ENCODE data around the gene METTL21C. TPM values are rescaled to one million over a fixed set of nuclear protein-coding genes. Genes with fewer than 3 reads are reported as not detected.

Gene METTL21C
- total RNA-seq, 1 donor from 2014 or later: not detected

GRCh38 chr13:102688306-102688973 is 6.4 kb downstream of the METTL21C start:
- Histone ChIP-seq H3K36me3 (ENCODE audit: control insufficient read depth, insufficient read depth, low read length) (no peaks in the 10 kb centered on the region), H3K27me3 (ENCODE audit: control insufficient read depth, insufficient read depth, low read length) (no peaks in the 10 kb centered on the region), H3K4me3 (ENCODE audit: low read depth, low read length) (no peak overlapping the region)
- TF ChIP-seq, protein P1, sequence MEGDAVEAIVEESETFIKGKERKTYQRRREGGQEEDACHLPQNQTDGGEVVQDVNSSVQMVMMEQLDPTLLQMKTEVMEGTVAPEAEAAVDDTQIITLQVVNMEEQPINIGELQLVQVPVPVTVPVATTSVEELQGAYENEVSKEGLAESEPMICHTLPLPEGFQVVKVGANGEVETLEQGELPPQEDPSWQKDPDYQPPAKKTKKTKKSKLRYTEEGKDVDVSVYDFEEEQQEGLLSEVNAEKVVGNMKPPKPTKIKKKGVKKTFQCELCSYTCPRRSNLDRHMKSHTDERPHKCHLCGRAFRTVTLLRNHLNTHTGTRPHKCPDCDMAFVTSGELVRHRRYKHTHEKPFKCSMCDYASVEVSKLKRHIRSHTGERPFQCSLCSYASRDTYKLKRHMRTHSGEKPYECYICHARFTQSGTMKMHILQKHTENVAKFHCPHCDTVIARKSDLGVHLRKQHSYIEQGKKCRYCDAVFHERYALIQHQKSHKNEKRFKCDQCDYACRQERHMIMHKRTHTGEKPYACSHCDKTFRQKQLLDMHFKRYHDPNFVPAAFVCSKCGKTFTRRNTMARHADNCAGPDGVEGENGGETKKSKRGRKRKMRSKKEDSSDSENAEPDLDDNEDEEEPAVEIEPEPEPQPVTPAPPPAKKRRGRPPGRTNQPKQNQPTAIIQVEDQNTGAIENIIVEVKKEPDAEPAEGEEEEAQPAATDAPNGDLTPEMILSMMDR (IDR thresholded peaks at IDR 0.05; ENCODE audit: insufficient read depth, low read length, severe bottlenecking): no peak
- FAIRE-seq (no peak), DNase-seq (ENCODE audit: low read depth) (no peak)

DNA sequence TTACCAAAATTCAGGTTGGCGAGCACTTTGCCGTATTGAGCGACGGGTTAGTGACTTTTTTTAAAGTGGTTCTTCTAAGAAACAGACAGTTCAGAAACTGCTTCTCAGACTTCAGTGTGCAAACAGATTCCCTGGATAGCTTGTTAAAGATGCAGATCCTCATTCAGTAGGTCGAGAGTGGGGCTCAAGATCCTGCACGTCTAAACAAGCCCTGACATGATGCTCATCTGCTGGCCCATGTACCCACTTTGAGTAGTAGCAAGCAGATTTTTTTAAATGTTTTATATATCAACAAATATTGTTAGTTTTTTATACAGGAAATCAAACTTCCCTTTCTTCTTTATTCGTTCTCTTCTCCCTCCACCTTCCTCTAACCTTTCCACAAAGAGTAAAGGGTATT is 7.3 kb downstream of the METTL21C start:
- Histone ChIP-seq H3K36me3 (ENCODE audit: control insufficient read depth, insufficient read depth, low read length) (no peaks in the 10 kb centered on the region), H3K27me3 (ENCODE audit: control insufficient read depth, insufficient read depth, low read length) (no peaks in the 10 kb centered on the region), H3K4me3 (ENCODE audit: low read depth, low read length) (no peak overlapping the region)
- TF ChIP-seq, protein P1 (IDR thresholded peaks at IDR 0.05; ENCODE audit: insufficient read depth, low read length, severe bottlenecking): no peak
- peak; percentile 89 for DNase-seq (ENCODE audit: low read depth)
- no peak for FAIRE-seq

GRCh38 chr13:102686024-102686423 is 8.8 kb downstream of the METTL21C start:
- TF ChIP-seq, protein P1 (IDR thresholded peaks at IDR 0.05; ENCODE audit: insufficient read depth, low read length, severe bottlenecking): no peak
- Histone ChIP-seq H3K27me3 (ENCODE audit: control insufficient read depth, insufficient read depth, low read length) (no peaks in the 10 kb centered on the region), H3K36me3 (ENCODE audit: control insufficient read depth, insufficient read depth, low read length) (no peaks in the 10 kb centered on the region), H3K4me3 (ENCODE audit: low read depth, low read length) (no peak overlapping the region)
- DNase-seq (ENCODE audit: low read depth) (no peak), FAIRE-seq (no peak)

DNA sequence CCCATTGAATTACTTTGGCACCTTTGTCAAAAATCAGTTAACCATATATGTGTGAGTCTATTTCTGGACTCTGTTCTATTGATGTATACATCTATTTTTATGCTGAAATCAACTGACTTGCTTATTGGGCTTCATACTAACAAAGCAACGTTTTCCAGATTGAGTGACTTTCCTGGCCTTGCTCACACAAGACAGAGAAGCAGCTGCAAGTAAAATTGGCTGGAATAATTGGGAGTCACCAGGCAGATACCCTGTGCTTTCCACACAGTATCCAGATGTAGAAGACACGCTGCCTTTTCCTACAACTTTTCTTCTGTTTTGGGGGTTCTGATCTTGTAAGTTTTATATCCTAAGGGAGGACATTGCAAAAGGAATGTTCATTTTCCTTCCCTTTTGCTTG is 11.2 kb downstream of the METTL21C start:
- no peaks in the 10 kb centered on the region for H3K36me3 ChIP-seq (ENCODE audit: control insufficient read depth, insufficient read depth, low read length)
- DNase-seq (ENCODE audit: low read depth) (no peak), FAIRE-seq (no peak)
- TF ChIP-seq, protein P1 (IDR thresholded peaks at IDR 0.05; ENCODE audit: insufficient read depth, low read length, severe bottlenecking): no peak
- no peaks in the 10 kb centered on the region for H3K27me3 ChIP-seq (ENCODE audit: control insufficient read depth, insufficient read depth, low read length)
- H3K4me3 ChIP-seq (ENCODE audit: low read depth, low read length): no peak overlapping the region

DNA sequence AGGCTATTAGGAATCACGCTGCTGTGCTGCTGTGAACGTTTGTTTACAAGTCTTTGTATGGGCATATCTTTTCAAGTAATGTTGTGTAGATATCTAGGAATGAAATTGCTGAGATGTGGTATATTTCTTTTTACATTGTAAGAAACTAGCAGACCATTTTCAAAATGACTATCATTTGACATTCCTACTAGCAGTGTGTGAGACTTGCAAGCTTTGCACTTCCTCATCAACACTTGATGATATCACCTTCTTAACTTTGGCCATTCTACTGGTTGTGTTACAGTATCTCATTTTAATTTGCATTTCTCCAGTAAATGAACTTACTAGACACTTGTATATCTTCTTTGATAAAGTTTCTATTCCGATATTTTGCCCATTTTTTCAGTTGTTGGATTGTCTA is 12.1 kb downstream of the METTL21C start:
- no peak for DNase-seq (ENCODE audit: low read depth)
- no peak for FAIRE-seq
- Histone ChIP-seq H3K27me3 (ENCODE audit: control insufficient read depth, insufficient read depth, low read length) (no peaks in the 10 kb centered on the region), H3K36me3 (ENCODE audit: control insufficient read depth, insufficient read depth, low read length) (no peaks in the 10 kb centered on the region), H3K4me3 (ENCODE audit: low read depth, low read length) (no peak overlapping the region)
- TF ChIP-seq, protein P1 (IDR thresholded peaks at IDR 0.05; ENCODE audit: insufficient read depth, low read length, severe bottlenecking): no peak

DNA sequence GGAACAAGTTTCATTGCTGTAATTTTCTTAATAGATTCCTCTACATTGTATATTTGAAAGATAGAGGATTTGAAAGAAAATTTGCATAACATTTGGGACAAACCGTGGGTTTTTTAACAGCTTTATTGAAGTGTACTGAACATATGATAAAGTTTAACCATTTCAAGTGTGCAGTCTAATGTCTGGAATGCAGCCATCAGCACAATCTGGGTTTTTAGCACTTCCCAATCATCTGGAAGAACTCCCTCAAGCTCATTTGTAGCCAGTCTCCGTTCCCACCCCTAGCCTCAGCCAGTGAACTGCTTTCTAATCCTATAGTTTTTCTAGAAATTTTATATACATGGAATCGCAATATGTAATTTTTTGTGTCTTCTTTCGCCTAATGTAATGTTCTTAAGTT is 12.6 kb downstream of the METTL21C start:
- no peak for FAIRE-seq
- TF ChIP-seq, protein P1 (IDR thresholded peaks at IDR 0.05; ENCODE audit: insufficient read depth, low read length, severe bottlenecking): no peak
- H3K4me3 ChIP-seq (ENCODE audit: low read depth, low read length): no peak overlapping the region
- H3K27me3 ChIP-seq (ENCODE audit: control insufficient read depth, insufficient read depth, low read length): no peaks in the 10 kb centered on the region
- no peak for DNase-seq (ENCODE audit: low read depth)
- H3K36me3 ChIP-seq (ENCODE audit: control insufficient read depth, insufficient read depth, low read length): no peaks in the 10 kb centered on the region

All from bronchial epithelial cell (primary cell).